Astrocyte (in vitro differentiated cells and primary cell): Measurements from ENCODE around the gene ZNF276. TPM values are rescaled to one million over a fixed set of nuclear protein-coding genes. Genes with fewer than 3 reads are reported as not detected.

Experiments
- DNase-seq: peaks from one replicate; pipeline ENCODE4 v3.0.0-alpha.2; 2010; ENCODE audit warnings: low read depth
- FAIRE-seq: peaks from 2 replicates; lab custom pipeline; 2011; peaks lifted over from hg19 to GRCh38; lab: Jason Lieb, UNC
- H2AFZ ChIP-seq: 2 replicates; pipeline ENCODE4 v1.6.0; 2012; ENCODE audit warnings: low read depth, low read length, inconsistent platforms
- H3K27ac ChIP-seq: 2 replicates; pipeline ENCODE4 v1.5.1; 2011; ENCODE audit warnings: low read depth, low read length, inconsistent platforms
- H3K27me3 ChIP-seq: 2 replicates; pipeline ENCODE4 v1.6.0; 2011; ENCODE audit warnings: low read length, inconsistent platforms; ENCODE audit not compliant: insufficient read depth
- H3K36me3 ChIP-seq: 2 replicates; pipeline ENCODE4 v1.5.1; 2011; ENCODE audit warnings: low read length, inconsistent platforms; ENCODE audit not compliant: insufficient read depth
- H3K4me1 ChIP-seq: 2 replicates; pipeline ENCODE4 v1.5.1; 2011; ENCODE audit warnings: low read length, inconsistent platforms; ENCODE audit not compliant: insufficient read depth
- H3K4me2 ChIP-seq: 2 replicates; pipeline ENCODE4 v1.6.0; 2012; ENCODE audit warnings: low read length, inconsistent platforms
- H3K4me3 ChIP-seq: 2 replicates; pipeline ENCODE4 v1.5.1; 2011; ENCODE audit warnings: low read depth, mild to moderate bottlenecking, low read length, inconsistent platforms; ENCODE audit not compliant: insufficient read depth
- H3K79me2 ChIP-seq: 2 replicates; pipeline ENCODE4 v1.6.0; 2012; ENCODE audit warnings: mild to moderate bottlenecking, low read length, inconsistent platforms; ENCODE audit not compliant: insufficient read depth
- H3K9ac ChIP-seq: 2 replicates; pipeline ENCODE4 v1.6.0; 2012; ENCODE audit warnings: mild to moderate bottlenecking, low read length, inconsistent platforms
- H3K9me3 ChIP-seq: 2 replicates; pipeline ENCODE4 v1.5.1; 2012; ENCODE audit warnings: low read depth, mild to moderate bottlenecking, low read length, inconsistent platforms; ENCODE audit not compliant: insufficient read depth
- H4K20me1 ChIP-seq: 2 replicates; pipeline ENCODE4 v1.6.0; 2012; ENCODE audit warnings: low read length, inconsistent platforms; ENCODE audit not compliant: insufficient read depth
- H3K27ac Mint-ChIP-seq: one replicate; pipeline ENCODE4 v1.8.0; 2021; ENCODE audit warnings: mild to moderate bottlenecking, mixed read lengths; ENCODE audit not compliant: unreplicated experiment
- H3K27me3 Mint-ChIP-seq: one replicate; pipeline ENCODE4 v1.8.0; 2021; ENCODE audit warnings: low read depth, mixed read lengths; ENCODE audit not compliant: unreplicated experiment
- H3K36me3 Mint-ChIP-seq: one replicate; pipeline ENCODE4 v1.8.0; 2021; ENCODE audit warnings: low read depth, mixed read lengths; ENCODE audit not compliant: unreplicated experiment
- H3K4me1 Mint-ChIP-seq: one replicate; pipeline ENCODE4 v1.8.0; 2021; ENCODE audit warnings: low read depth, mixed read lengths; ENCODE audit not compliant: unreplicated experiment
- H3K4me3 Mint-ChIP-seq: one replicate; pipeline ENCODE4 v1.8.0; 2021; ENCODE audit warnings: mild to moderate bottlenecking, moderate library complexity, mixed read lengths; ENCODE audit not compliant: unreplicated experiment
- H3K9me3 Mint-ChIP-seq: one replicate; pipeline ENCODE4 v1.8.0; 2021; ENCODE audit warnings: mild to moderate bottlenecking, mixed read lengths; ENCODE audit not compliant: unreplicated experiment
- CTCF ChIP-seq: IDR thresholded peaks from 2 replicates; pipeline ENCODE4 v1.5.1; 2011; ENCODE audit warnings: low read depth, mild to moderate bottlenecking, inconsistent platforms, low read length, moderate library complexity; ENCODE audit not compliant: insufficient read depth
- EZH2 ChIP-seq: IDR thresholded peaks from 2 replicates; pipeline ENCODE4 v1.6.1; 2012; ENCODE audit warnings: mild to moderate bottlenecking, low read length, inconsistent platforms; ENCODE audit not compliant: insufficient read depth
- total RNA-seq: library from RNA; stranded (reverse); gene quantifications from 2 replicates; pipeline ENCODE4 v1.2.1, GENCODE V29; 2021

The ZNF276 gene
- total RNA-seq, 1 donor from 2014 or later = 21.6 TPM

GRCh38 chr16:89738072-89738377 is 16.7 kb downstream of the ZNF276 start:
- Histone ChIP-seq H3K36me3 (peaks cover 55% of the 10 kb centered on the region), H2AFZ (no peak overlapping the region)
- H3K4me3 Mint-ChIP-seq = no peak overlapping the region

DNA sequence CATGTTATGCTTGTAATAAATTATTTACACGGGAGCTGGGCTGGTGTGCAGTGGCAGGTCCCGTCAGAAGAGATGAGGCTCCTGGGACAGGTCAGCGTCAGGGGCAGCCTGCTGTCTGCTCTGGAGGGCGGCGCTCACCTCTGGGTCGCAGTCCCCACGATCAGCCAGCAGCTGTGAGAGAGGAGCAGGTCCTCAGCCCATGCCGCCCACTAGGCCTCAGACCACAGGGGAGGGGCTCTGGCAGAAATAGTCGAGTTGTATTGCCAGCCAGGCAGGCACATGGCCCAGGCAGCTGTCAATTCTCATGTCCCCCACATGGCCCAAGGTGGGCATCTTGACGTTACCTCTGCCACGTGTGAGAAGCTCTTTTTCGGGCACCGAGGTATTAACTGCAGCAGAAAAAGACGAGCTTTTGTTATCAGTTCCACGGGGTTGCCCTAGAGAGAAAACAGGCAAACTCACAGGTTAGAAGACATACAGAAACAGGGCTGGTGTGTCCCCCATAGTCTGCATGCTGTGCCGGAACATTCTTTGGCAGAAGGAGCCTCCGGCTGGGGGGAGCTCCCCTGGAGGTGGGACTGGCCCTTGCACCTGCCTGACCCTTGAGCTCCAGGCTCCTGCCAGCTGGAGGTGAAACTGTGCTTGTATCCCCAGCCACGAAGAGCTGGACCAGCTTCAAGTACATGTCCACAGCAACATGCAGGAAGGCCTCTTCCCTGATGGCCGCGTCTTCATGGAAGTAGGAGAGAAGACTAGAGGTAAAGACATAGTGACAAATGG is 17.4 kb downstream of the ZNF276 start:
- FAIRE-seq = no peak
- H3K9me3 ChIP-seq = no peaks in the 10 kb centered on the region
- Mint-ChIP-seq H3K36me3 (peaks cover 9% of the 10 kb centered on the region), H3K4me3 (no peak overlapping the region), H3K4me1 (peaks cover 2% of the 10 kb centered on the region), H3K9me3 (no peaks in the 10 kb centered on the region), H3K27ac (no peak overlapping the region), H3K27me3 (no peaks in the 10 kb centered on the region)
- H3K27me3 ChIP-seq = no peaks in the 10 kb centered on the region
- H3K27ac ChIP-seq = no peak overlapping the region
- H2AFZ ChIP-seq = no peak overlapping the region
- no peak overlapping the region for H3K9ac ChIP-seq
- no peaks in the 10 kb centered on the region for H3K4me1 ChIP-seq
- H4K20me1 ChIP-seq = peaks cover 39% of the 10 kb centered on the region
- TF ChIP-seq EZH2 = no peak
- TF ChIP-seq CTCF = no peak
- DNase-seq = no peak
- H3K4me2 ChIP-seq = no peak overlapping the region
- H3K4me3 ChIP-seq = no peak overlapping the region
- H3K79me2 ChIP-seq = no peaks in the 10 kb centered on the region
- peaks cover 48% of the 10 kb centered on the region for H3K36me3 ChIP-seq

More at GRCh38 chr16:89738072-89738377, 16.7 kb downstream of the ZNF276 start:
- no peaks in the 10 kb centered on the region for H3K4me1 ChIP-seq
- H3K9me3 Mint-ChIP-seq = no peaks in the 10 kb centered on the region
- no peak for DNase-seq
- no peaks in the 10 kb centered on the region for H3K9me3 ChIP-seq
- no peak overlapping the region for H3K27ac Mint-ChIP-seq
- no peak overlapping the region for H3K4me2 ChIP-seq
- no peaks in the 10 kb centered on the region for H3K27me3 ChIP-seq
- FAIRE-seq = no peak
- peaks cover 9% of the 10 kb centered on the region for H3K36me3 Mint-ChIP-seq
- peaks cover 45% of the 10 kb centered on the region for H4K20me1 ChIP-seq
- no peaks in the 10 kb centered on the region for H3K4me1 Mint-ChIP-seq
- no peak overlapping the region for H3K4me3 ChIP-seq
- no peak overlapping the region for H3K27ac ChIP-seq
- TF ChIP-seq CTCF (no peak), EZH2 (no peak)
- no peaks in the 10 kb centered on the region for H3K79me2 ChIP-seq
- H3K9ac ChIP-seq = no peak overlapping the region
- no peaks in the 10 kb centered on the region for H3K27me3 Mint-ChIP-seq

GRCh38 chr16:89739383-89739782 is 18.0 kb downstream of the ZNF276 start:
- peaks cover 44% of the 10 kb centered on the region for H3K36me3 ChIP-seq
- DNase-seq = no peak
- no peaks in the 10 kb centered on the region for H3K4me1 ChIP-seq
- H3K27me3 ChIP-seq = no peaks in the 10 kb centered on the region
- Mint-ChIP-seq H3K4me3 (no peak overlapping the region), H3K27me3 (no peaks in the 10 kb centered on the region), H3K36me3 (peaks cover 5% of the 10 kb centered on the region), H3K27ac (no peak overlapping the region), H3K9me3 (no peaks in the 10 kb centered on the region), H3K4me1 (peaks cover 2% of the 10 kb centered on the region)
- no peaks in the 10 kb centered on the region for H3K79me2 ChIP-seq
- no peak overlapping the region for H3K4me3 ChIP-seq
- H3K27ac ChIP-seq = no peak overlapping the region
- no peaks in the 10 kb centered on the region for H3K9me3 ChIP-seq
- no peak for TF ChIP-seq EZH2
- TF ChIP-seq CTCF = no peak
- no peak overlapping the region for H3K4me2 ChIP-seq
- H2AFZ ChIP-seq = no peak overlapping the region
- H4K20me1 ChIP-seq = peaks cover 35% of the 10 kb centered on the region
- H3K9ac ChIP-seq = no peak overlapping the region
- no peak for FAIRE-seq
